ENCODE results near the gene BCL2A1. TPM values are rescaled to one million over a fixed set of nuclear protein-coding genes. Genes with fewer than 3 reads are reported as not detected.

BCL2A1 gene
- total RNA-seq, 1 experiment from 2014 or later: 4.7 TPM

GRCh38 chr15:79956354-79956939, 14.5 kb downstream of the BCL2A1 start:
- no TSS peak for BruUV-seq (replicated peaks)
- intact Hi-C loops (cut with micrococcal nuclease; ENCODE audit: unreplicated experiment): no loop called here
- H3K4me1 ChIP-seq (ENCODE audit: control insufficient read depth, insufficient read depth, low read length): peaks cover 3% of the 10 kb centered on the region; the same call in 1 of the 2 replicates
- DNase-seq (ENCODE audit: low read depth, low spot score) (no peak), ATAC-seq (no peak)
- CTCF ChIA-PET: no interaction called here
- no peaks in the 10 kb centered on the region for H3K27me3 ChIP-seq (ENCODE audit: control insufficient read depth, insufficient read depth, low read length)
- TF ChIP-seq SIN3A (IDR thresholded peaks at IDR 0.05; ENCODE audit: borderline replicate concordance, insufficient read depth, low read depth, low read length) (no peak), REST (IDR thresholded peaks at IDR 0.05; ENCODE audit: insufficient read depth in 1 of 2, low read depth in 2 of 2, low read length in 1 of 2) (no peak), POLR2AphosphoS5 (IDR thresholded peaks at IDR 0.05; ENCODE audit: low read depth, low read length) (no peak), CTCF (IDR thresholded peaks at IDR 0.05) (no peak), TCF7L2 (IDR thresholded peaks at IDR 0.05; ENCODE audit: low read depth, low read length) (no peak)
- no peak overlapping the region for H3K4me3 ChIP-seq (ENCODE audit: low read depth in 2 of 2, low read length in 2 of 2)
- POLR2A ChIA-PET: no interaction called here
- no peak overlapping the region for H3K27ac ChIP-seq (ENCODE audit: low read length)
- H3K9me3 ChIP-seq (ENCODE audit: control insufficient read depth, insufficient read depth, low read depth, low read length): no peaks in the 10 kb centered on the region
- in situ Hi-C loops (cut with HindIII; ENCODE audit: low pct_unique_long_range_greater_than_20kb, low sequenced_read_pairs): no loop called here
- H3K36me3 ChIP-seq (ENCODE audit: control insufficient read depth, insufficient read depth, low read length): no peaks in the 10 kb centered on the region

GRCh38 chr15:79954661-79955060, 16.3 kb downstream of the BCL2A1 start:
- no peaks in the 10 kb centered on the region for H3K36me3 ChIP-seq (ENCODE audit: control insufficient read depth, insufficient read depth, low read length)
- CTCF ChIA-PET: no interaction called here
- intact Hi-C loops (cut with micrococcal nuclease; ENCODE audit: unreplicated experiment): no loop called here
- in situ Hi-C loops (cut with HindIII; ENCODE audit: low pct_unique_long_range_greater_than_20kb, low sequenced_read_pairs): no loop called here
- TF ChIP-seq SIN3A (IDR thresholded peaks at IDR 0.05; ENCODE audit: borderline replicate concordance, insufficient read depth, low read depth, low read length) (no peak), CTCF (IDR thresholded peaks at IDR 0.05) (no peak)
- H3K27ac ChIP-seq (ENCODE audit: low read length): no peak overlapping the region
- ATAC-seq: no peak
- no peaks in the 10 kb centered on the region for H3K27me3 ChIP-seq (ENCODE audit: control insufficient read depth, insufficient read depth, low read length)
- H3K4me3 ChIP-seq (ENCODE audit: low read depth in 2 of 2, low read length in 2 of 2): no peak overlapping the region
- no peaks in the 10 kb centered on the region for H3K4me1 ChIP-seq (ENCODE audit: control insufficient read depth, insufficient read depth, low read length)
- DNase-seq (ENCODE audit: low read depth, low spot score): no peak
- H3K9me3 ChIP-seq (ENCODE audit: control insufficient read depth, insufficient read depth, low read depth, low read length): no peaks in the 10 kb centered on the region
- BruUV-seq (replicated peaks): no TSS peak
- POLR2A ChIA-PET: no interaction called here
